M059J (cell line): Measurements from ENCODE around the gene EIF1AX. TPM values are rescaled to one million over a fixed set of nuclear protein-coding genes. Genes with fewer than 3 reads are reported as not detected.
A peak's percentile ranks its signal among the peaks of the same experiment; 100 is the strongest.
"Not testable (repeated sequence)": the region's sequence is repeated elsewhere in the genome, so short reads cannot be mapped to it uniquely, and the experiment has no call there.

Experiments
- DNase-seq: peaks from one replicate; pipeline ENCODE4 v3.0.0-alpha.2; 2012; ENCODE audit warnings: low read depth
- total RNA-seq: library from RNA; depleted of rRNA; stranded (reverse); fragments of >200 nt; shearing (Covaris generic); gene quantifications from 2 replicates; pipeline ENCODE4 v1.2.3, GENCODE V29; 2014; rRNA removed

EIF1AX gene
- total RNA-seq, 1 experiment from 2014 or later: 56.4 TPM

DNA sequence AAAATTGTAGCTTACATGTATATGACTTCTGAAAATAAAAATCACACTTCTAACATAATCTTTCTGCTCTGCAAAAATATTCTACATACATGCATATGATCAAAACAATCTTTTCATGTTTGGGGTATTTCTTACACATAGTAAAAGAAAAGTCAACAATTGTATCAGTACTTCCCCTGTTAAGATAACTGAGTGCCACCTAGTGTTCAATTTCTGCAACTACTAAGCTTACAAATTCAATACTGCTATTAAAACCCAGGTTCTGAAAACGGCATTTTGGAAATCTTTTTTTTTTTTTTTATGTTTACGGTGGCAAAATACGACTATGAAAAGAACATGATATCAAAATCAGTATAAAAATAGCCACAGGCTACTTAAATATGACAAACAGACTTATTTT lies 14.2 kb downstream of the EIF1AX start:
- DNase-seq: not testable (repeated sequence)

DNA sequence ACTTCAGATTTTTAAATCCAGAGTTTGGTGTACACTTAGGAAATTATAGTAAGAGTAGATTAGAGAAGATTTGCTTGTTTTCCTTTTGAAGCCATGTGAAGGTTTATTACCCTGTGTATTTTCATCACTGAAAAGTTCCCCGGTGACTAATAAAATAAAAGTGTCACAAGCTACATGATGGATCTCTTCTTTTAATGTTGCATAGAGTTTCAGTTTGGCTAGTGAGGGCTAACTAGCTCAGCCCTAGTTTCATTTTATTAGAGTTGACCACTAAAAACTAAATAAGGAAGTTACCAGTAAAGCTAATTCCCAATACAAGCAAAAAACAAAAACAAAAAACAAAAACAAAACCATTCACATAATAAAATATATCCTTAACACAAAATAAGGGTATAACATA lies 14.8 kb downstream of the EIF1AX start:
- DNase-seq: not testable (repeated sequence)

DNA sequence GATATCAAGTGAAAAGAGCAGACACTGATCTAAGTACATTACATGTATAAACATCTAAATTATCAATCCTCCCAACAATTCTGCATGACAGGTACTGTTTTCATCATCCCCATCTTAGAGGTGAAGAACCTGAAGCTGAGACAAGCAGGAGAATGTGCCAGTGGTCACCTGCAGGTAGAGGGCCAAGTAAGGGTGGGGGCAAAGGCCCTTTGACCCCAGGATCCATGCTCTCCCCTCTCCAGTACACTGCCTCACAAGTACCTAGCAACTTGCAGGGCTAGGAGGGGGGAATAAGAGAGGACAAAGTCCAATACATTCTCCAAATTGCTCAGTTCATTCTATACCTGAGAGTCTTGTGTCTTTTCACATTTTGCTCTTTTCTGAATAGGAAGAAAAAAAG lies 16.7 kb downstream of the EIF1AX start:
- DNase-seq: no peak

DNA sequence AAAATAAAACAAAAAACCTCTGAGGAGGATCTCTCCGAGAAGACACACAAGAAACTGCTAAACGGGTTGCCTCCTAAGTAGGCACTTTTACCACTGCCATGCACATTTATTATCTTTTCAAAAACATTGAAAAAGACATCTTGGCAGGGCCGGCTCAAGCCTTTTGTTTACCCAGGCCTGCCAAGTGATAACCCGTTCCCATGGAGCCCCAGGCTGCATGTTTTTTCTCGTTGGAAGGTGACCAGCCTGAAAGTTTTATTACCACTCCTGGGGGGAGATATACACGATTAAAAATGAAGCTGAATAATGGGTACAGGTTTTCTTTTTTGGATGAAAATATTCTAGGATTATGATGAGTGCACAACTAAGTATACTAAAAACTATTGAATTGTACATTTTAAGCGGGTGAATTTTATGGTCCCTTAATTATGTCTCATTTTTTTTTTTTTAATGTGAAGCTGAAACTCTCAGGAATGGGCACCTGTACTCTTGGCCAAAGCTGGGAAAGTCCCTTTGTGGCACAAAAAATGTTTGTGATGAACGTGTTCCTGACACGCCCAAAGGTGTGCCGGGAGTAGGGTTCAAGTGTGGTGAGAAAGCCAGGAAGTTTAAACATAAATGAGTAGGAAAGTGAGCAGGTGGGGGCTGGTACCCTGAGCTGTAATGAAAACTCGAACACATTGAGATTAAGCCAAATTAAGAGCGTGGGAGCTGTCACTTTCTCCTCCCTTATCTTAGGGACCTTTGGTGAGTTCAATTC lies 23.4 kb downstream of the EIF1AX start:
- peak; percentile 31 for DNase-seq

DNA sequence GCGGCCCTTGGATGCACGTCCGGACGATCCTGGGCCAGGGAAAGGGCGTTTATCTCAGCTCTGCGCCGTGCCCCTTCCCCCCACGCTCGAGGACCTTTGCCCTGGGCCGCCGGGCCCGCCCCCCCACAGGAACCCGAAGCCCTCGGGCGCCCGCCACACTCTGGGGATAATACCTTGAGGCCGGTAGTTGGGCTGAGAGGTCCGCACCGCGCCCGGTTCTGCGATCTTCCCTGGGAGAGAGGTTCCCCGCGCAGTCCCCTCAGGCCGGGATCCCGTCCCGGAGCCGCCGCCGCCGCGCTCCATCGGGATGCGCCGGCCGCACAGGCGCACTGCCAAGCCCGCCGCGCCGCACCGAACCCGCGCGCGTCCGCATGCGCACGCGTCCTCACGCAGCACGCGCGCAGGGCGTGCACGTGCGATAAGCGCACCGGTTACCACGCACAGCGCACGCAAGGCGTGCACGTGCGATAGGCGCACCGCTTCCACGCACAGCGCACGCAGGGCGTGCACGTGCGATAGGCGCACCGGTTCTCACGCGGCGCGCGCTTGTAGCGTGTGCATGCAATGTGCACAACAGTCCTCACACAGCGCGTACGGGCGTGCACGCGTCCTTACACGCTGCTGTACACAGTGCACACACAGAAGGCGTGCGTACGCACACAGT lies 24.9 kb downstream of the EIF1AX start, which contains the start of gene MAP7D2:
MAP7D2 (minus strand) TSS at position 331 of the 664 bp plus-strand sequence; CDS start at position 303, 28 bp downstream.
- no peak for DNase-seq

DNA sequence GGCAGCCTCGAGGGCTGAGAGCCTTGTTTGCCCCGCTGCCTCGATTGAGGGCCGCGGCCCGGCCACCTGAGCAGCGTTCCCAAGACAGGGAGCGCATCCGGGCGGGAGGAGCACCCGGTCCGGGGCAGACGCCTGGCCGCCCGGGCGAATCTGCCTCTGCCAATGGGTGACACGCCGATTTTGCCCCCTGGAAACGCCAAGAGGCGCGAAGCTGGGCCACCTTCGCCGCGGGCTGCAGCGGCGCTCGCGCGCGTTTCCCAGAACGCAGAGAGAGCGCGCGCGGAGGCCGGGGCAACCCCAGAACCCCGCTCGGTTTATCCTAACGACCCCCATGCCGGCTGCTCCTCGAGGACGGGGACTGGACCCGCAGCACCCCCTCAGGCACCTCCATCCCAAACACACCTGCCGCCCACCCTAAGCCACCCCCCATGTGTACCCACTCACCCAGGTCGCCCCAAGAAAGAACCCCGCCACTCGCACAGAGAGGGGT lies 25.5 kb downstream of the EIF1AX start:
- DNase-seq: no peak

DNA sequence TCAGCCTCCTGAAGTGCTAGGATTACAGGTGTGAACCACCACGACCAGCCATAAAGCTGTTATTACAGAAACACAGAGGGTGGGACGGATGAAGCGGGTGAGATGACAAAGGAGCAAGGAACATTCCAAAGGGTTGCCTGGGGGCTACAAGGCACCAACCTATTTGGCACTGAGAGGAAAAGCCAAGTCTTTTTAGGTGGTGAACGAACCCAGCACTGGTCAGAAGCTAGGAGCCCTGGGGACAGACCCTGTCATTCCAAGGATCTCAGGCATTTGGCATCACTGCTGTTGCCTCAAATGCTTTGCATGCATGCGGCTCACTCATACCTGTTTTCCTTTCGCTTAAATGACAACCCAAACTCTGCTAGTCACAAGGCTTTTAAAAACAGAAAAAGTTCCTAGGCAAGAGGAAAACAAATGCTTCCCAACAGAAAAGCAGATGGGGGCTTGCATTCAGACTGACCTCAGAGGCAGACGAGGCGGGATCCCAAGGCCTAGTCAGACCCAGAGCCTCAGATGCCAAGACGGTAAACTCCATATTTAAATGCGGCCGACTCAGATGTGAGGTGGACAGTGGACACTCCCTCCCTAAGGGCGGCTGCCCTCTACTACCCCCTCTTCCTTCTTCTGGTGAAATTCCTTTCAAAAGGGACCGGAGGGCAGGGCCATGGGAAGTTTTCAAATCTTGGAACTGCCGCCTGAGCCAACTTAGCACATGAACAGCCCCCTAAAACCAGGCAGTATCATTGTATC lies 29.4 kb downstream of the EIF1AX start:
- no peak for DNase-seq

DNA sequence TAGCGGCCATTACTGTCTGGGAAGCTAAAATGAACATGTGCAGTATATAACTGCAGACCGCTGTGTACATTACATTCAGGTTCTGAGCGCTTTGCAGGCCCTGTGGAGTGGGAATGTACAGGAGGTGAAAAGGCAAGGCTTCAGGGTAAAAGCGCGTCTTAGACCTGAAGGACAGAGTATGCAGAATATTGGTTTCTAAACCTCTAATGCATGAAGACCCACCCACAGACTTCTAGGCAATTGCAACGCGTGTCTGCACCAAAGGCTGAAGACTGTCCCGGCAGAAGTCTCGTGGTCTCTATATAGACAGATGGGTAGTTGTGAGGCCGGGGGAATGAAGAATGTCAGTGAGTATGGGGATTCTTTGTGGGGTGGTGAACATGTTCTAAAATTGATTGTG lies 30.4 kb downstream of the EIF1AX start:
- DNase-seq: no peak

DNA sequence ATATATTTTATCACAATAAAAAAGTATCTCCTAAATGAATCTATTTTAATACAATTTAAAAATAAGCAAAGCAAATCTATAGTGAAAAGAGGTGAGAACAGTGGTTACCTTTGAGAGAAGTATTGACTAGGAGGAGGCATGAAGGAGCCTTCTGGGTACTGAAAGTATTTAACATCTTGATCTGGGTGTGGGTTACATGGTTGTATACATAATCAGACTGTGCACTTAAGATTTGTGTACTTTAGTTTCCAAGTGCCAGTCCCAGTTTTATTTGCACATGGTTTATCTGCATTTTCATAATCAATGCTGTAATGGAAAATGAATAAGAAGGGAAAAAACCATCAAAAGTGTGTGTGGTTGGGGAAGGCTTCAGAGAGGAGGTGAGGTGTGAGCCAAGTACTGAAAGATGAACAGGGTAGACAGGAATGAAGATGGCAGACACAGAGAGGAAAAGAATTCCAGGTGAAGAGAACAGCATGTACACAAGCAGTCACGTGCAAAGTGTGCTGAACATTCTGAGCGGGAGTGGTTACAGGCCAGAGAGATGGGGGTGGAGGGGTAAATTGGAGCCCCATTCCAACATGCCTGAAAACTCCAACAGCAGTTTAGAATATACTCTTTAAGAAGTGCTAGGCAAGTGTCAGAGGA lies 39.6 kb downstream of the EIF1AX start:
- no peak for DNase-seq

DNA sequence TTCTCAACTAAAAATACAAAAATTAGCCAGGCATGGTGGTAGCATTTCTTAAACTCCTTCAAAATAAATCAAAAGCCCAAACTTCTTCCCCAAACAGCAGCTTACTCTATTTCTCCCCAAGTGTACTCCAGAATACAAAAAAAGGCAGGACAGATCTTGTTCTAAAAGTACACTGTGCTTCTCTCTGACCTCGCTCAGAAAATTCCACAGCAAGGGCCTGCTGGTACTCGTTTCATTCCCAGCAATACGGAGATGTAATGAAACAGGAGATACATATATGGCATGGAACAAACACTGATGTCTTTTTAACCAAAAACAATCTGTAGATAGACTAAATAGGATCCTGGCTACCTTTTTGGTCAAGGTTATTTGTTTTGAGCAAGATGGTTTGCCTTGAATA lies 50.1 kb downstream of the EIF1AX start:
- DNase-seq: no peak

DNA sequence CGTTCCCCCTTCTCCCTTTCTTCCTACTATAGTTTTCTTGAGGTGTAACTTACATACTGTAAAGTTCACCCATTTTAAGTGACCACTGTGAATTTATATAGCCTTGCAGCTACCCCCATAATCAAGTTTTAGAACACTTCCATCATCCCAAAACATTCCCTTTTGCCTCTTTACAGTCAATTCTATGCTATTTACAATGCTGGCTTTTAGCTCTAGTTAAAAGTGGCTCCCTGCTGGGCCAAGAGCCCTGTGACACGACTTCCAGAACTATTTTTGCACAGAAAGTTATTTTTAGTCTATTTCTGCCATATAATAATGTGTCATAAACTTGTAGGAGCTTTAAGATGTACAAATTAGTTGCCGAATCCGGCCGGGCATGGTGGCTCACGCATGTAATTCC lies 51.8 kb downstream of the EIF1AX start:
- DNase-seq: no peak

DNA sequence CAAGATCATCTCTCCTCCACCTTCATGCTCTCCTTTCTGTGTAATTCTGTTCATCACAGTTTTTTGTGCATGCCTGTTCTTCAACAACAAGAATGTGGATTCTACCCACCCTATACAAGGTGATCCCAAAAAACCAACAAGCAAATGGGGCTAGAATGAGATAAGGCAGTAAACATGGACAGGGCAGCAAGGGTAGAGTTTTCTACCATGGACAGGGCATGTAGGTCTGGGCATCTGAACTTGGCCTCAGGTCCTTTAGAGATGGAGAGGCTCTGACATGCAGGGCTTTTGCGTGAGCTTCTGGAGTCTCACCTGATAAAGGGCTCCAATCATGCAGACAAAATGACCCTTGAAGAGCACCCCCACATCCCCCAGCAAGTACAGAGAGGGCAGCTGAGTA lies 61.4 kb downstream of the EIF1AX start:
- DNase-seq: no peak

Other genes starting within 250 kb of the EIF1AX start
- gene BCLAF3, start 150.8 kb downstream of the EIF1AX start, total RNA-seq: 3.2 and 5.1 TPM in 2 replicates
- gene MAP7D2, start 24.9 kb downstream of the EIF1AX start, total RNA-seq: 0.74 and 1.4 TPM in 2 replicates
- 36.1 and 47.9 TPM in 2 replicates for gene RPS6KA3, start 125.1 kb upstream of the EIF1AX start, total RNA-seq